GM12873 (cell line): Measurements from ENCODE around the gene PNPLA8.

Experiments used
- TF ChIP-seq, protein P1 (sequence below): IDR thresholded peaks from 2 replicates; pipeline ENCODE4 v1.5.1; 2012; ENCODE audit warnings: low read depth, mild to moderate bottlenecking, moderate library complexity, low read length, control low read depth; ENCODE audit not compliant: insufficient read depth; ENCODE audit errors: missing control alignments

Gene PNPLA8

DNA sequence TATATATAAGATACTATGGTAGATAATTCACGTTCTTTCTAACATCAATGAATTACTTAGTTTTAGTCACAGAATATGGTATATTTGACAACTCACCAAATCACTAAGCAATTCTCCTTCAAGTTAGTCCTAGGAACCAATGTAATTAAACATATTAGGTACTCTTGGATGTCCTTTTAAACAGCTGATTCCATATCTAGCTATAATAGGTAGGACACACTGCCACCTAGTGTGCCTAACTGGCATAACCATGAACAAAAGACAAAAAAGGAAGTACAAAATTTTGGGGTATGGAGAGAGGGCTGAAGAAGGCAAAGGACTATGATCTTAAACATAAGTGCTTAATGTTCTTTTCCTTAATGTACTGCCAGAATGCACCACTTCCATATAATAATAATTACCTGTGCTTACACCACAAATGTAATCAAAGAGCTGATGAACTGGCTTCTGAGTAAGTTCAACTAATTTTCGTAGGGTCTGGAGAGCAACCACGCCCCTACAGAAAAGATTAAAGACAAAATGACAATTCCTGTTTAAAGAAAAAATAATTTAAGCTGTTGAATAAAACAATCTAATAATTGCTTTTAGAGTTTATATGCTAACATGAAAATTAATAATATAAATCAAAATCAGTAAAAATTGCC, 28.7 kb downstream of the PNPLA8 start:
- TF ChIP-seq, protein P1, sequence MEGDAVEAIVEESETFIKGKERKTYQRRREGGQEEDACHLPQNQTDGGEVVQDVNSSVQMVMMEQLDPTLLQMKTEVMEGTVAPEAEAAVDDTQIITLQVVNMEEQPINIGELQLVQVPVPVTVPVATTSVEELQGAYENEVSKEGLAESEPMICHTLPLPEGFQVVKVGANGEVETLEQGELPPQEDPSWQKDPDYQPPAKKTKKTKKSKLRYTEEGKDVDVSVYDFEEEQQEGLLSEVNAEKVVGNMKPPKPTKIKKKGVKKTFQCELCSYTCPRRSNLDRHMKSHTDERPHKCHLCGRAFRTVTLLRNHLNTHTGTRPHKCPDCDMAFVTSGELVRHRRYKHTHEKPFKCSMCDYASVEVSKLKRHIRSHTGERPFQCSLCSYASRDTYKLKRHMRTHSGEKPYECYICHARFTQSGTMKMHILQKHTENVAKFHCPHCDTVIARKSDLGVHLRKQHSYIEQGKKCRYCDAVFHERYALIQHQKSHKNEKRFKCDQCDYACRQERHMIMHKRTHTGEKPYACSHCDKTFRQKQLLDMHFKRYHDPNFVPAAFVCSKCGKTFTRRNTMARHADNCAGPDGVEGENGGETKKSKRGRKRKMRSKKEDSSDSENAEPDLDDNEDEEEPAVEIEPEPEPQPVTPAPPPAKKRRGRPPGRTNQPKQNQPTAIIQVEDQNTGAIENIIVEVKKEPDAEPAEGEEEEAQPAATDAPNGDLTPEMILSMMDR: peak; percentile 77

DNA sequence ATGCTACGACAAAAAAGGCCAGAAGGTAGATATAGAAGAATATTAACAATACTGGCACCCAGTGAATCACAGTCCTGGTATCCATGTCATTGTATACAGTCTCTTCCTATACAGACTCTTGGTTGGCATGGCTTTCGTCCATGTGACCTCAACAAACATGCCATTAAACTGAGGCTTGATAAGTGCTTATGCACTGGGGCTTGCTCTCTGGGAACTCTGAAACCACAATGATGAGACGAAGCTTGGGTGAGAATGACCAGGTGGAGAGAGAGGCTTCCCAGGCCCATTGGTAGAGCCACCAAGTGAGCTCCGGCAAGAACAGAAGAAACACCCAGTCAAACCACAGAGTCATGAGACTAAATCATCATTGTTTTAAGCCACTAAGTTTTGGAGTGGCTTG, 33.2 kb downstream of the PNPLA8 start:
- TF ChIP-seq, protein P1: no peak

DNA sequence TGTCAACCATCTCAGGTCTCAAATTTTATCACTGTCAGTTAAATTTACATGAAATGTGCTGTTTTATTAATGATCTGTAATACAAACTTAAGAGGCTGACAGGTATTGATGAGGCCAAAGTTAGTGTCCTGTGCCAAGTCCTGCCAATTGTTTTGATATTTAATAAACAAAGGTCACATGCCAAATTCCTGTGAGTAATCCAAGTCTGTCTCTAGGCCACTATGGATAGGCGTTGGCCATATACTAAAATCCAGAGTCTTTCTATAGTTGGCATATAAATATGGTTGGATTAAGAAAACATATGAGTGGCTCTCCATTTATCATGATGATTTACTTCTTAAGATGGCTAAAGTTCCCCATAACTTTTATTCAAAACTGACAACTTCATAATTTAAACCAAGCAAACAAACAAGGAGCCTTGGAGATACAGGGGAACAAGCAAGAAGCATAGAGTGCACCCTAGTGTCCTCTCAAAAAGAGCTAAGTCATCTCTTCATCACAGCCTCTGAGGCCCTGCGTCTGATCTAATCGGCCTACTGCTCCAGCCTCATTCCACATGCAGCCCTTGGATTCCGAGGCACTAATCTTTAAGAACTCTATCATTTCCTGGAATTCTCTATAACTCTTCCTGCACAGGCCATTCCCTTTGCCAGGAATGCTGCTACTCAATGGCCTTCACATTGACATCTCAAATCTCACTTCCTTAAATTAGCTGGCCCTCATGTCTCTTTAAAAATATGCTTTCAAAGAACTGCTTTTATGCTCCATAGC, 37.0 kb downstream of the PNPLA8 start:
- TF ChIP-seq, protein P1: no peak

DNA sequence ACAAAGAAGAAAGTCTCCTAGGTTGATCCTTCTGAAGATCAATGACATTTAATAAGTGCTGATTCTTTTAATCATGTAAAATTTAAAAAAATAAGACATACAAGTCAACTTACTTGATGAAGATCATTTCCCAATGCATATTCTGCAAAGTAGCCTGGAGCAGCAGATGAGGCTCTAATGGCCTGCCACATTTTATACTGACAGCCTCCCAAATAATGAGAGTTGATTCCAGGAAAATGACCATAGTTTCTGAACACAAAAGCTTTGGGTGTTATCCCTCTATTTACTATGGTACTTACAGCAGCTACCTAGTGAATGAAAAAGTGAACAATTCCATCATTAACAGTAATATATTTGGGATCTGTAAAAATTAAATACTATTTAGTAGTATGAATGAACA, 38.3 kb downstream of the PNPLA8 start:
- TF ChIP-seq, protein P1: no peak

DNA sequence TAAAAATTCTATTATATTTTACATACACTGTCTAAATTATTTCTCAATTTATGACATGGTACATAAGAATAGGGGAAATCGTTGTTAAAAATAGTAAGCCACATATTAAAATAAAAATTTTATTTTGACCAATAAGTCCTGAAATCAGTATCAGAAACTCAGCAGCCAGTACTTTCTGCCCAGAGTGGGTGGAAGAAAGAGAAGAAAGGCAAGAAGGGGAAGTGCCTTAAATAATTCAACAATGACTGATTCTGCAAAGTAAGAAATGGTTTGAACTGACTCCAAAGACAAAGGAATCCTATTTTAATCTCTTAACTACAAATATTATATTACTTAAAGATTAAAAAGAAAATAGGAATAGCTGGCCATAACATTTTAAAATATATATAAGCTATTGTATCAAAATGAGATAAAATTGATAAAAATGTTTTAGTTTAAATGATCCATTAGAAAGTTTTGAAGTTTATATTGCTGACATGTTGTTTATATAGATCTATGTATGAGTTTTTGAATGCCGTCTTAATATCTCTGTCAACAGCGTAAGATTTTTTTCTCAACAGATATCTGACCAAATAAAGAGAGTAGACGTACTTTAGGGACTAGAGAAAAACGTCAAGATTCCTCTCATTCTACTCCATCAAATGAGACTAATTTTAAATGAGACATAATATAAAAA, 39.5 kb downstream of the PNPLA8 start:
- TF ChIP-seq, protein P1: no peak

DNA sequence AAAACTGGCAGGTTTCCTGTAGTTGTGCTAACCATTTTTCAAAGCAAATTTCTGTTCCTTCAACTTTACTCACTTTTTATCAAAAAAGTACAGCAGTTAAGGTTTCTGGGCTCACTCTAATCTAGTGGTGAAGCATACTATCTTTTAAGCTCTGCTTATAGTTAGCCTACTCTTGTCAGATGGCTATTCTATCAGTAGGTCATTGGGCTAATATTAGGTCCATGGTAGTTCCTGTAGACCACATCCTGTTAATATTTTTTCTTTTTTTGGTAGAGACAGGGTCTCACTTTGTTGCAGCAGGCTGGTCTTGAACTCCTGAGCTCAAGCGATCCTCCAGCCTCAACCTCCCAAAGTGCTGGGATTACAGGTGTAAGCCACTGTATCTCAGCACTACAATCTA, 41.8 kb downstream of the PNPLA8 start:
- TF ChIP-seq, protein P1: no peak

DNA sequence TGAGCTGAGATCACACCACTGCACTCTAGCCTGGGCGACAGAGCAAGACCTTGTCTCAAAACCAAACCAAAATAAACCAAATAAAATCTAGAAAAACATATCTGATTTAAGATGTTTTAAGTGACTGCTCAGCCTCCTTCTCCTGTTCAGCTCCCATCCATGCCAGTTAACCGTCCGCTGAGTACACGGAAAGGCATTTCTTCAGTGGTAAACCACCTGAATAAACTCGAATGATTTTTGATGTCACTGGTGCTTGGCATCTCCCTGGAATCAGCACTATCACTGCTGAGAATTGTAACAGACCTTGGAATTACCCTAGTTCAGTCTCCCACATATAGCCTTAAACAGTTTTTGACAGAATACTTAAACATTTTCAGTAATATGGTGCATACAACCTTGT, 45.6 kb downstream of the PNPLA8 start:
- TF ChIP-seq, protein P1: no peak
